A172 (cell line): Measurements from ENCODE around the gene ZNF398. TPM values are rescaled to one million over a fixed set of nuclear protein-coding genes. Genes with fewer than 3 reads are reported as not detected.
A peak's percentile ranks its signal among the peaks of the same experiment; 100 is the strongest.

Experiments
- DNase-seq: peaks from one replicate; pipeline ENCODE4 v3.0.0-alpha.2; 2015; ENCODE audit warnings: low spot score
- total RNA-seq: library from RNA; depleted of rRNA; stranded (reverse); fragments of >200 nt; shearing (Covaris generic); gene quantifications from 2 replicates; pipeline ENCODE4 v1.2.3, GENCODE V29; 2014; rRNA removed

The ZNF398 gene, protein sequence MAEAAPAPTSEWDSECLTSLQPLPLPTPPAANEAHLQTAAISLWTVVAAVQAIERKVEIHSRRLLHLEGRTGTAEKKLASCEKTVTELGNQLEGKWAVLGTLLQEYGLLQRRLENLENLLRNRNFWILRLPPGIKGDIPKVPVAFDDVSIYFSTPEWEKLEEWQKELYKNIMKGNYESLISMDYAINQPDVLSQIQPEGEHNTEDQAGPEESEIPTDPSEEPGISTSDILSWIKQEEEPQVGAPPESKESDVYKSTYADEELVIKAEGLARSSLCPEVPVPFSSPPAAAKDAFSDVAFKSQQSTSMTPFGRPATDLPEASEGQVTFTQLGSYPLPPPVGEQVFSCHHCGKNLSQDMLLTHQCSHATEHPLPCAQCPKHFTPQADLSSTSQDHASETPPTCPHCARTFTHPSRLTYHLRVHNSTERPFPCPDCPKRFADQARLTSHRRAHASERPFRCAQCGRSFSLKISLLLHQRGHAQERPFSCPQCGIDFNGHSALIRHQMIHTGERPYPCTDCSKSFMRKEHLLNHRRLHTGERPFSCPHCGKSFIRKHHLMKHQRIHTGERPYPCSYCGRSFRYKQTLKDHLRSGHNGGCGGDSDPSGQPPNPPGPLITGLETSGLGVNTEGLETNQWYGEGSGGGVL
- 7.3 and 9.2 TPM in 2 replicates for total RNA-seq

DNA sequence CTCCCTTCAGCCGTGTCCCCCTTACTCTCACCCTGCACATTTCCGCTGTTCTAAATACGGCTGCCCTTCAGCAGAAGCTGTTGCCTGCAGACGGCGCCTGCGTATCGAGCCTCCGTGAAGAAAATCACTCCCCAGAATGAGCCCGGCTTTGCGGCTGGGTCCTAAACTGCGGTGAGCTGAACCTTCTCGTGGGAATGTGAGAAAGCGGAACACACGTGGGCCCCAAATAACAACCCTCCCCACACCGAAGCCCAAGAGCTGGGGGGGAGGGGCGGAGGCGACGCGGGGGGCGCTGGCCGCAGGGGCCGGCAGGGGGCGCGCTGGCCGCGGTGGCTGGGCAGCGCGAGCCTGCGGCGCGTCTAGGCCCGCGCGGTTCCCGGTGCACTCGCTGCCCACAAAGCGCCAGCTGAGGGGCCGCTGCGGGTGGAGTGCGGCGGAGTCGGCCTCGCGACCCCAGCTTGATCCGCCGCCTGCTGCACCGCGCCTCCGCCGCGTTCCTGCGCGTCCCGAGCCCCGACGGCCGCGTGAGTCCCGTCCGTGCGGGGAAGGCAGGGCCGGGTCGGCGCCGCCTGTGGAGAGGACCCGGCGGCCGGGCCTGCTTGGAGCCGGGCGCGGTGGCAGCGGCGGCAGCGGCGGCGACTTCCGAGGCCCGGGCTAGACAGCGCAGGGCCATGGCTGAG lies at the start of gene ZNF398:
Gene ZNF398 (plus strand): TSS at position 382 of the 680 bp plus-strand sequence. CDS start 290 bp downstream, at position 672.
- peak; percentile 22 for DNase-seq

- no peak for DNase-seq
These were observed 48.2 kb upstream of the ZNF398 start for GRCh38 chr7:149099058-149099457.

GRCh38 chr7:149100821-149101220 lies 46.4 kb upstream of the ZNF398 start:
- DNase-seq, result no peak

DNA sequence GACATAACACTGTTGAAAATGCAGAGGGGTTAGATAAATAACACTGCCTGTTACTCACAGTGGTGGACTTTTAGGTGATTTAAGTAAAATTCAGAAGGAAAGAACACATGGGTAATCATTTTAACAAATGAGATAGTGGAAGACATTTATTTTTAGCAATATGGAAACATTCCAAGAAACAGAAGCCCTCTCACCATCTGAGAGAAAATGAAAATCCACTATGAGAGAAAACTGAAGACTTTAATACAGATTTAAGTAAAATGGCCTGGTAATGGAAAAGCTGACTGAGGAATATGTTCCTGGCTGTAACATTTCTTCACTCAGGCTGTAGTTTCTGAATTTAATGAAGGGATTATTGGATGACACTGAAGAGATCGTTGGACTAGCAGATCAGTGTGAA lies 44.6 kb upstream of the ZNF398 start:
- DNase-seq, result no peak

- DNase-seq, result no peak
These were observed 43.8 kb upstream of the ZNF398 start for GRCh38 chr7:149103424-149103823.

DNA sequence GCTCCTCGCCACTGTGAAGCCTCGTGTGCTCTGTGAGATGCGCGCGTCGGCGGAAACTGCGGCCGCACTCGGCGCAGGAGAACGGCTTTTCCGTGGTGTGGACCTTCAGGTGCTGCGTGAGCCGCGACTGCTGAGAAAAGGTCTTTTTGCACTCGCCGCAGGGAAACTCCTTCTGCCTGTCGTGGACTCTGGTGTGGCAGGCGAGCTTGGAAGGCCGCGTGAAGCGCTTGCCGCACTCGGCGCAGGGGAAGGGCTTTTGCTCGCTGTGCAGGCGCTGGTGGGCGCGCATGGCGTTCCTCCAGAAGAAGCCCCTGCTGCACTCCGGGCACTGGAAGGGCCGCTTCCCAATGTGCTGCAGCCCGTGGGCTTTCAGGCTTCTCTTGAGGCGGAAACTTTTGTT lies 43.0 kb upstream of the ZNF398 start:
- DNase-seq, result no peak

DNA sequence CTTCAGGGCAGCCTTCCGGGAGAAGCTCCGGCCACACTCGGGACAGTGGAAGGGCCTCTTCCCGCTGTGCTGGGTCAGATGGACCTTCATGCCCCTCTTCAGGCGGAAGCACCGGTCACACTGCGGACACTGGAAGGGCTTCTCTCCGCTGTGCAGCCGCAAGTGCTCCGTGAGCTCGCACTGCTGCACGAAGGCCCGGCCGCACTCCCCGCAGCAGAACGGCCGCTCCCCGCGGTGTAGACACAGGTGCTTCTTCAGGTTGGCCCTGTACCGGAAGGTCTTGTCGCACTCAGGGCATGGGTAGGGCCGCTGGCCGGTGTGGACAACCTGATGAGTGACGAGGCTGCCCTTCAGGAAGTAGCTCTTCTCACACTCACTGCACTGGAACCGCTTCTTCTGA lies 42.5 kb upstream of the ZNF398 start:
- no peak for DNase-seq

DNA sequence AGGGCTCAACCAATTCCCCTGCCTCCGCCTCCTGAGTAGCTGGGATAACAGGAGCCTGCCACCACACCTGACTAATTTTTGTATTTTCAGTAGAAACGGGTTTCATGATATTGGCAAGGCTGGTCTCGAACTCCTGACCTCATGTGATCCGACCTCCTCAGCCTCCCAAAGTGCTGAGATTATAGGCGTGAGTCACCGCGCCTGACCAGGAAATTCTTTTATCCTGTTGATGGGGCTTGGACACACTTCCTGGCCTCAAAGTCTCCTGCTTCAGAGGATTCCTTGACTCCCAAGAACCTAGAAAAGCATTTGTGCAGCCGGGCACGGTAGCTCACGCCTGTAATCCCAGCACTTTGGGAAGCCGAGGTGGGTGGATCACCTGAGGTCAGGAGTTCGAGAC lies 37.3 kb upstream of the ZNF398 start:
- DNase-seq, result peak; percentile 10

DNA sequence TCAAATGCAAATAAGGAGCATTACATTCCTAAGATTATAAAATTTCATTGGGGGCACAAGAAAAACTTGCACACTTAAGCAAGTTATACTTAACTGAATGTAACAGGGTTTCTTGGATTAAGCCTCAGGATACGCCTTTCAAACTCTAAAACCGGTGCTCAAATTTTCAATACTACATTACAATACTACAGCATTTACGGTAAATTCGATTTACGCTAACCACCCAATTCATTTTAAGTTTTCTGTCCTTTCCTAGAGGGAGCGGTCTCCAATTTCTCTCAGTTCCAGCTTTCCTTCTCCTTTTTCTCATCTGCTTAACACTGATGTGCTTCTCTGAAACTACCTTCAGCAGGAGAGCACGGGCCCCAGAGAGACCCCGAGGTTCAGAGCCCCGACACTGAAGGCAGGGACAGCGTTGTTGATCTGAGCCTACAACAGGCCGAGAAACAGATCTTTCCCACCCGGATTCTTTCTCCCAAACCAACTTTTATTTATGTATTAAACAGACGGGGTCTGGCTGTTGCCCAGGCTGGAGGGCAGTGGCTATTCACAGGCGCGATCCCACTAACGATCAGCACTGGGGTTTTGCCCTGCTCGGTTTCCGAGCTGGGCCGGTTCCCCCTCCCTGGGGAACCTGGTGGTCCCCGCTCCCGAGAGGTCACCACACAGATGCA lies 21.9 kb upstream of the ZNF398 start:
- DNase-seq, result no peak

- DNase-seq, result peak; percentile 76
These were observed 21.2 kb upstream of the ZNF398 start, which contains the start of gene ZNF425 for GRCh38 chr7:149125863-149126661. ZNF425 (minus strand) TSS chr7:149126324; CDS start chr7:149126213, 111 bp downstream.

DNA sequence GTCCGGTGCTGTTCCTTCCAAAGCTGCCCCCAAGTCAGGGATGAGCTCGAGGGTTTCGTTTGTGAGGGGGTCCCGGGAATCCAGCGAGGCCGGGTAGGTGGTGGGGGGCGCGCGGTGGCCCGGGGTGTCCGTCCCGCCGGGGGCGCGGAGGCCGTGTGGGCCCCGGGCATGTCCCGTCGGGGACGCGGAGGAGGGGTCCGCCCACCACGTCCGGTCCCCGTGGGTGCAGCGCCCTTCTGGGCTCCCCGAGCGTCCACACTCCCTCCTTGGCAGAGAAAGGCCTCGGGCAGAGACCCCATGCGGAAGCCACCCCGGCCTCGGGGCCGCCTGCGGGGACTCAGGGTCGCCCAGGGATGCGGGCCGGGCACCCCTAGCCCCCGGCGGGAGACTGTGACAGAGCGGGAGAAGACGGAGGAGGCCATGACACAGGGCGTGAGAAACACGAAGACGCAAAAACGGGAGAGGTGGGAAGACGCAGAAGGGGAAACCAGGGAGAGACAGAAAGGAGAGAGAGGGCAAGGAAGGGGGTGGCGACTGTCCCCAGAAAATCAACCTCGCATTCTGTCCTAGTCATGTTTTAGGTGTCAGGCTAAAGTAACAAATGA lies 20.5 kb upstream of the ZNF398 start:
- DNase-seq, result no peak

DNA sequence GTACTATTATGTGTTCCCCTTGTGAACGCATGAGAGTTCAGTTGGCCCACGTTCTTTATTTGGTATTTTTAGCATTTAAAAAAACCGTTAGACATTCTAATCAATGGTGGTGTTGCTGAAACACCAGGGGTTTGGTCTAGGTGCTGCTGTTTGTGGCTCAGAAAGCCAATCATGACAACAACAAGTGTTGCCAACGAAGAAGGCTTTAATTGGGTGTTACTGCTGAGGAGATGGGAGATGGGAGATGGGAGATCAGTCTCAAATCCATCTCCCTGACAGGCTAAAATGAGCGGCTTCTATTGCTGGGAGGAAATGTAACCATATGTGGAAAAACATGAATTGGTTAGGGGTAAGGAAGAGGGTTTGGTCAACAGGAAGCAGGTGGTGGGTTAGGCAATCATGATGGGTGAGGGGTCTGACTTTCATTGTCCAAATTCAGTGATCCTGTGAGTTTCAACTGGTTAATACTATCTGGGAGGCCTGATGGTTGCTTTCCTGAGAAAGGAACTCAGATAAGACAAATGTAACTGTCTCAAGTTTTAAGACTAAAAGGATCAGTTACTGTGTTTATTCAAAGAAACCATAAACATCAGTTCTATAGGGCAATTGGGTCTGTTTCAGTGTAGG lies 16.6 kb upstream of the ZNF398 start:
- DNase-seq, result no peak

GRCh38 chr7:149133028-149133710 lies 14.1 kb upstream of the ZNF398 start:
- DNase-seq, result no peak

DNA sequence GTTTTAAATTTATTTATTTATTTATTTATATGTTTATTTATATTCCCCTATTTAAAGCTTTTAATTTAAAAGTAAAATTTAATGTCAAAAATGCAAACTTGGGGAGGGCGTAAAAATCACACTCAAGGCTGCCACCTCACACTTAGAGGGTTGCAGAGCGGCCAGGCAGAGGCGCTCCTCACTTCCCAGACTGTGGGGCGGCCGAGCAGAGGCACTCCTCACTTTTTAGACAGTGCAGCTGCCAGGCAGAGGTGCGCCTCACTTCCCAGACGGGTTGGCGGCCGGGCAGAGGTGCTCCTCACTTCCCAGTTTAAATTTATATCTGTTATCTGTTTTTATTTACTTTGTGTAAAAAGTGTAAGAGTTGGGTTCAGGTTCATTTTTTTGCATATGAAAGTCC lies 11.1 kb upstream of the ZNF398 start:
- DNase-seq, result no peak

GRCh38 chr7:149140831-149141230 lies 6.4 kb upstream of the ZNF398 start:
- DNase-seq, result no peak

DNA sequence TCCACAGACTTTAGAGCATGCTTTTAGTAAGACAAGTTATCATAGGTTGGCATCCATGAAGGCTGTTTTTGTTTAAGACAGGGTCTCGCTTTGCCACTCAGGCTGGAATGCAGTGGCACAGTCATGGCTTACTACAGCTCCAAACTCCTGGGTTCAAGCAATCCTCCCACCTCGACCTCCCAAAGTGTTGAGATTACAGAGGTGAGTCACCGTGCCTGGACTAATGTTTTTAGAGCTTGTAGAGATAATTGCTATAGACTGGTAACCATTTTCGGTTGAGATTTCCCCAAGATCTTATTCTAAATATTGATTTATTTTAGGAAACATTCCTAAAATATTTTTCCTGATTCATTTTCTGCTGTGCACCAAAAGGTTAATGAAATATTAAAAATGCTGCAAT lies 5.4 kb upstream of the ZNF398 start:
- no peak for DNase-seq

- peak; percentile 28 for DNase-seq
These were observed 2.8 kb upstream of the ZNF398 start for GRCh38 chr7:149144436-149144922.

DNA sequence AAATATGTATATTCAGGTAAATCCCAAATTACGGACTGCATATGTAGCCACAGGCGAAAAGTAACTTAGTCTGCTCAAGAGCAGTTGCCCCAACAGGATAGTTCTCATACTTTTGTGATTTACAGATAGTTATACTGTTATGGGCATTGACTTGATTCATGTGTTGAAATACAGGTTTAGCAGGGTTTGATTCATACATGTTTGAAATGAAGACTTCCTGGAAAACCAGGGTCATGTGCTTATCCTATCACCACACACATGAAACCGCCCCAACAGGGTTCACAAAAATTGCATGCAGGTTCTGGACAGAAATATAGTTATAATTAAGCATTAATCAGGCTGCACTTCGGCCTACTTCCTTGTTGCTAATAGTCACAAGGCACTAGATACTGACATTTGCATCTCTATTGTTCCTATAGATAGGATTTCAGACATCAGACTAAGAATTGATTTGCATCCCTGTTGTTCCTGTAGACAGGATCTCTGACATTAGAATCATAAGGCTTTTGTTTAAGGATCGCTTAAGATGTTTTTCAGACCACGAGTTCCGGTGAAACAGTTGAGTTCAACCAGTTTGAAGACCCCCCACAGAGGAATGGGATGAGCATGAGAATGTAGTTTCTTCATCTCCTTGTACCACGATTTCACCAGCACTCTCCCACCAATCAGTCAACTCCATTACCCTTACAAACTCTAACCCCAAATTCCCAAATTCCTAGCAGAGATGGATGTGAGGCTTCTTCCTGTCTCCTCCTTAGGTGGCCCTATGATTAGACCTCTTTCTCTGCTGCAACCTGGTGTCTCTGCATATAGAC lies 2.0 kb upstream of the ZNF398 start:
- no peak for DNase-seq
